ENCODE results near the gene UBE2Q2.

The UBE2Q2 gene

GRCh38 chr15:75928680-75929608 is 85.7 kb downstream of the UBE2Q2 start:
- no peak for DNase-seq

GRCh38 chr15:75929799-75930565 is 86.7 kb downstream of the UBE2Q2 start:
- no peak for DNase-seq

- DNase-seq, result no peak
Observed at GRCh38 chr15:75930866-75931265, 87.6 kb downstream of the UBE2Q2 start.

- DNase-seq, result no peak
Observed at GRCh38 chr15:75942464-75942863, 99.2 kb downstream of the UBE2Q2 start.

- no peak for DNase-seq
Observed at GRCh38 chr15:75943246-75943645, 100.0 kb downstream of the UBE2Q2 start.

GRCh38 chr15:75943713-75944215 is 100.5 kb downstream of the UBE2Q2 start:
- DNase-seq, result no peak

GRCh38 chr15:75945953-75946352 is 102.7 kb downstream of the UBE2Q2 start:
- DNase-seq, result no peak

GRCh38 chr15:75947092-75947491 is 103.8 kb downstream of the UBE2Q2 start:
- DNase-seq, result no peak

GRCh38 chr15:75948761-75949296 is 105.6 kb downstream of the UBE2Q2 start:
- DNase-seq, result no peak

Data from CD4-positive, alpha-beta T cell treated with Interleukin-15 for 1 hour (primary cell).